ENCODE measurements around the gene C11orf91.

The C11orf91 gene

DNA sequence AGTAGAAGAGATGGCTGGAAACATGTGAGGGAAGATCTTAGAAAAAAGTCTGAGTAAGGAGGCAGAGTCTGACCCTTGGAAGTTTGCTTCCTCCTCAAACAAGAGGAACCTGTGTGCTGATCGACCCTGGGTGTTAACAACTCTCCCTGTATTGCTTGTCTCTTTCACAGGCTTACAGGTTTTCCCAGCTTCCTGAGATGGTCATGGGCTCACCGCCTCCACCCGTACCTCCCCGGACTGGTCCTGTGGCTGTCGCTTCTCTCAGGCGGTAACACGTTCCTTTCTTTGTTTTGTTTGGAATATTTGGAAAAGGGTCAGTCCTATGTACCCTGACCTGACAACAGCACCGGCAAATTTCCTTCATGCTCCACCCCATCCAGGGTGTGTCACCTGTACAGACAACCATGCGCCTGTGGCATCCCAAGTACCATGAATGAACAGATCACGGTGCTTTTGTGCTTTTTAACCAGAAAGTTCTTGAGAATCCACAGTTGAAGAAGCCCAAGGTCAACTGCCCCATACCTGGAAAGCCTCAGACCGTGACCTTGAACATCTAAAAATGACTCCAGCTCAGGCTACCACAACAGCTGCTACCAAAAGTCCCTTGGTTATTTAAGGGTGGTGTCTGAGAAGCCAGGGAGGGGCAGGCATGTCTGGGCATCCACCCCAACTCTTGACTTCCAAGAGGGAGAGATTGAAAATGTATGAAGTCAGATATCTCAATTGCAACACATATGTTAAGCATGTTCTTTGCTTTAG is 44.6 kb downstream of the C11orf91 start:
- TF ChIP-seq, protein P1, sequence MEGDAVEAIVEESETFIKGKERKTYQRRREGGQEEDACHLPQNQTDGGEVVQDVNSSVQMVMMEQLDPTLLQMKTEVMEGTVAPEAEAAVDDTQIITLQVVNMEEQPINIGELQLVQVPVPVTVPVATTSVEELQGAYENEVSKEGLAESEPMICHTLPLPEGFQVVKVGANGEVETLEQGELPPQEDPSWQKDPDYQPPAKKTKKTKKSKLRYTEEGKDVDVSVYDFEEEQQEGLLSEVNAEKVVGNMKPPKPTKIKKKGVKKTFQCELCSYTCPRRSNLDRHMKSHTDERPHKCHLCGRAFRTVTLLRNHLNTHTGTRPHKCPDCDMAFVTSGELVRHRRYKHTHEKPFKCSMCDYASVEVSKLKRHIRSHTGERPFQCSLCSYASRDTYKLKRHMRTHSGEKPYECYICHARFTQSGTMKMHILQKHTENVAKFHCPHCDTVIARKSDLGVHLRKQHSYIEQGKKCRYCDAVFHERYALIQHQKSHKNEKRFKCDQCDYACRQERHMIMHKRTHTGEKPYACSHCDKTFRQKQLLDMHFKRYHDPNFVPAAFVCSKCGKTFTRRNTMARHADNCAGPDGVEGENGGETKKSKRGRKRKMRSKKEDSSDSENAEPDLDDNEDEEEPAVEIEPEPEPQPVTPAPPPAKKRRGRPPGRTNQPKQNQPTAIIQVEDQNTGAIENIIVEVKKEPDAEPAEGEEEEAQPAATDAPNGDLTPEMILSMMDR (IDR thresholded peaks at IDR 0.05; ENCODE audit: low read length, missing control alignments), result no peak
- H3K4me3 ChIP-seq (replicated peaks; ENCODE audit: low read depth, low read length), result no peak overlapping the region
- no peak for DNase-seq (ENCODE audit: low read depth)

DNA sequence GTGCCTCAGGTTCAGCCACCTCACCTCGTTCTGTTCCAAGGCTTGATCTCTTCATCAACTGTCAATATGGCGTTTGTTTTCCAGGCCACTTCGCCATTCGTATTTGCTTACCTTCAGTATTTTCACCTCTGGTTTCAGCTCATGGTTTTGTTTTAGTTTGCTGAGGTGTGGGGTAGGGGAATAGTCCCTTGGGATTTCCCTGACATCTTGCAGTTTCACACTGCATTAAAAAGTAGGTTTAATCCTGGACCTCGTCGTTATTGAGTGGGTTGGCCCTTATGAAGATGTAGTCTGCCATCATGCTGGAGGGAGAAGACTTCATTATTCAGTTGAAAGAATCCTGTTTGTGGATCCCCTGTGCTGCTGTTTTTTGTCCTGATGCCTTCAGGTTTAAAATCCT is 46.0 kb downstream of the C11orf91 start:
- H3K4me3 ChIP-seq (replicated peaks; ENCODE audit: low read depth, low read length), result no peak overlapping the region
- TF ChIP-seq, protein P1 (IDR thresholded peaks at IDR 0.05; ENCODE audit: low read length, missing control alignments), result no peak
- DNase-seq (ENCODE audit: low read depth), result no peak

DNA sequence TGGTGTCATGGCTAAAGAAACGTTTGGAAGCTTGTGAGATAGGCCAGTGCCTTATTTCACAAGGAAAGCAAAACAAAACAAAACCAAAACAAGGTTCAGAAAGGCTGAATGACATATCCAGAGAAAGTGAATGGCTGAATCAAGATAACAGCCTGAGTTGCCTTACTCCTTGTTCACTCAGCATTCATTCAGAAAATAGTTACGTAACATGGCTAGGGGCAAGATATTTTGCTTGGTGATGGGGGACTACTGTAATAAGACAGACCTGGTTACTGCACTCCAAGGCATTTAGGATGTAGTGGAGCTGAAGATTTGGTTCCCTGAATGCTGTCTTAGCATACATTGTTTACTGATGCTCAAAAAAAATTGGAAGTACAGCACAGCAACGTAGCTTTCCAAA is 47.7 kb downstream of the C11orf91 start:
- DNase-seq (ENCODE audit: low read depth), result peak; percentile 30
- H3K4me3 ChIP-seq (replicated peaks; ENCODE audit: low read depth, low read length), result no peak overlapping the region
- TF ChIP-seq, protein P1 (IDR thresholded peaks at IDR 0.05; ENCODE audit: low read length, missing control alignments), result no peak

DNA sequence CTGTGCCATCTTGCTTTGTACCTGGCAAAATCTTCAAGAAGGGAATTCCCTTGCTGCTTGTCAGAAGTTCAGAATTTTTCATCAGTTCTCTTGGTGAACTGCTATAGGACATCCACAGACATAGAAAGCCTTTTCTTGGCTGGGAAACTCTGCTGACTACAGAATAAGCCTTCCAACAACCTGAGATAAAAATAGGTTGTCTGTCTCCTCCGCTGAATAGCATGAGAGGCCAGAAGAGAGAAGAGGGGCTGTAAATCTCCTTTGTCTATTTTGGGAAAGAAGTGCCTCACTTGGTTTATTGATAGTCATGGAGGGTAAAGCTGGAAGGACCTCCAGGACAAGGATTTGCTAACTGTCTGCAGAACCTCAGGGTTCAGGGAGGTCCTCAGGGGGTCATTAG is 48.2 kb downstream of the C11orf91 start:
- TF ChIP-seq, protein P1 (IDR thresholded peaks at IDR 0.05; ENCODE audit: low read length, missing control alignments), result no peak
- DNase-seq (ENCODE audit: low read depth), result no peak
- H3K4me3 ChIP-seq (replicated peaks; ENCODE audit: low read depth, low read length), result no peak overlapping the region

DNA sequence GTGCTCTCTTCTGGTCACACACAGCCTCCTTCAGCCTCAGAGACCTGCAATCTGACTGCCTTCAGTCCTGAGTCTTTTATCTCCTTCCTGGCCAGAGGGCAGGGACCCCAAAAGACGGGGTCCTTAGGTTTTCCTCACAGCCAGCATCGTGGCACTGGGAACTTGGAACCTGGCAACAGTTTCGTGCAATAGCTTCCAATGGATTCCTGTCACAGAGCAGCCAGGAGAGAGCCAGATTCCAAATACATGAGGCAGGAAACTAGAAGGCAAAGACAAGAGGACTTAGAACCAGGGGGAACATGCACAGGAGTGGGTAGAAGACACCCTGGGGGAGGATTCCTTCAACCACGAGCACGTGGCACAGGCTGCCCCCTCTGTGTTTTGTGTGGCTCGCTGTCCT is 48.6 kb downstream of the C11orf91 start:
- TF ChIP-seq, protein P1 (IDR thresholded peaks at IDR 0.05; ENCODE audit: low read length, missing control alignments), result no peak
- H3K4me3 ChIP-seq (replicated peaks; ENCODE audit: low read depth, low read length), result no peak overlapping the region
- no peak for DNase-seq (ENCODE audit: low read depth)

DNA sequence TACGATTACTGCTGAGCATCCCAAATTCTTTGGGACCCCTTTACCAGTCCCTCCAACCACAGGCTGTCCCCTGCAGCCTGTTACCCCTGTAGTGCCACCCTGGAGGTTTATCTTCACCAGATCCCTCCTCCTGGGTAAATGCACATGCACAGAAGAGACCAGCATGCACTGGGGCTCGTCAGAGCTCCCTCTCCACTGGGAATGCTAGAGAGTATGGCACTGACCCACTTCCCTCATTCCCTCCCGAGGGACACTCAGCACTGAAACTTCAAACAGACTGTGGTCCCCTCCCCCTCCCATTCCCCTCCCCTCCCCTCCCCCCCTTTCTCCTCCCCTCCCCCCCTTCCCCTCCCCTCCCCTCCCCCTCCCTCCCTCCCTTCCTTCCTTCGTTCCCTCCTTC is 49.1 kb downstream of the C11orf91 start:
- DNase-seq (ENCODE audit: low read depth), result no peak
- TF ChIP-seq, protein P1 (IDR thresholded peaks at IDR 0.05; ENCODE audit: low read length, missing control alignments), result no peak
- H3K4me3 ChIP-seq (replicated peaks; ENCODE audit: low read depth, low read length), result no peak overlapping the region

DNA sequence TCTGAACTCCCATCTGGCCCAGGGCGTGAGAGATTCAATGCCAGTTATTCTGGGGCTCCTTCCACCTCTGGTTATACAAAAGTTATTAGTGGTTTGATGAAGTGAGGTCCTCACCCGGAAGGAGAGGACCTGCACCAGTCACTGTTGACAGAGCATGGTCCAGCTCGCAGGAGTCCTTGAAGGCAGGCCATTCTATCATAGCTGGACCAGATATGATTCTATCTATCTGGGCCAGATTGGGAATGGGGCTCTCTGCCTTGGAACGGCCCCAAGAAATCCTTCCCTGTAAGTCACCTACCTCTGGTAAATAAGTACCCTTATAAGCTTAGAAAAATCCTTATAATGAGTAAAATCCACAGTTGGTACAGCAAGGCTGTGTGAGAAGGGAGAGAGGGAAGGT is 50.7 kb downstream of the C11orf91 start:
- TF ChIP-seq, protein P1 (IDR thresholded peaks at IDR 0.05; ENCODE audit: low read length, missing control alignments), result no peak
- DNase-seq (ENCODE audit: low read depth), result no peak
- no peak overlapping the region for H3K4me3 ChIP-seq (replicated peaks; ENCODE audit: low read depth, low read length)

All from fibroblast of pulmonary artery (primary cell).